ENCODE measurements around the gene CYBC1.
A peak's percentile ranks its signal among the peaks of the same experiment; 100 is the strongest.
"Not testable (repeated sequence)": the region's sequence is repeated elsewhere in the genome, so short reads cannot be mapped to it uniquely, and the experiment has no call there.

CYBC1 gene

DNA sequence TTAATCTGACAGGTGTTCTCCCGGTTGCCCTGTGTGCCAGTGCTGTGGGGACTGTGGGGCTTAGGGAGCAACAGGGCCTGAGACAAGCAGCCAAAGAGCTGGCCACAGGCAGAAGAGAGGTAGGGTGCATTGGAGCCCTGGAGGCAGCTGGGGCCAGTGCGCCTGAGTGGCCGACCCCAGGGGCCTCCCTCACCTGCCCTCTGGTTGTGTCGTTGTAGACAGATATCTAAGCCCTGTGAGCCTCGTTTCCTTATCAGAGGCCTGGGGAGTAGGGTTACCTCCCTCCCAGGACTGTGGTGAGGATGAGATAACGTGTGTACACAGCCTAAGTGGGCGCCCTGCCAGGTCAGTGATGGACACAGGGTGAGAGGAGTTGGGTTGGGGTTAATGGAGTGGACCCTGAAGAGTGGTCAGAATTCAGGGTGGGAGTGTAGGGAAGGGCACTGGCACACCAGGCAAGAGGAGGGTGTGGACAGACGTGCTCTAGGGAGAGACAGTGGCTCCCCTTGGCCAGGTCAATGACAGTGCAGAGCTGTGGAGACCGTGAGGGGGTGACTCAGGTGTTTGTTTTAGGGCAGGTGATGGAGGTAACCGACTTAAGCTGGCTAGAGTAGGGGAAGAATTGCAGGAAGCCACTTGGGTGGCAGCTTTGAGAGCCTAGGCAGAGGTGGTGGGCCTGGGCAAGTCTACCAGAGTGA lies 11.4 kb upstream of the CYBC1 start:
- TF ChIP-seq, protein P1, sequence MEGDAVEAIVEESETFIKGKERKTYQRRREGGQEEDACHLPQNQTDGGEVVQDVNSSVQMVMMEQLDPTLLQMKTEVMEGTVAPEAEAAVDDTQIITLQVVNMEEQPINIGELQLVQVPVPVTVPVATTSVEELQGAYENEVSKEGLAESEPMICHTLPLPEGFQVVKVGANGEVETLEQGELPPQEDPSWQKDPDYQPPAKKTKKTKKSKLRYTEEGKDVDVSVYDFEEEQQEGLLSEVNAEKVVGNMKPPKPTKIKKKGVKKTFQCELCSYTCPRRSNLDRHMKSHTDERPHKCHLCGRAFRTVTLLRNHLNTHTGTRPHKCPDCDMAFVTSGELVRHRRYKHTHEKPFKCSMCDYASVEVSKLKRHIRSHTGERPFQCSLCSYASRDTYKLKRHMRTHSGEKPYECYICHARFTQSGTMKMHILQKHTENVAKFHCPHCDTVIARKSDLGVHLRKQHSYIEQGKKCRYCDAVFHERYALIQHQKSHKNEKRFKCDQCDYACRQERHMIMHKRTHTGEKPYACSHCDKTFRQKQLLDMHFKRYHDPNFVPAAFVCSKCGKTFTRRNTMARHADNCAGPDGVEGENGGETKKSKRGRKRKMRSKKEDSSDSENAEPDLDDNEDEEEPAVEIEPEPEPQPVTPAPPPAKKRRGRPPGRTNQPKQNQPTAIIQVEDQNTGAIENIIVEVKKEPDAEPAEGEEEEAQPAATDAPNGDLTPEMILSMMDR (IDR thresholded peaks at IDR 0.05; ENCODE audit: poor library complexity, severe bottlenecking) = no peak
- no peak overlapping the region for H3K27ac ChIP-seq (ENCODE audit: poor library complexity, severe bottlenecking)
- H3K27me3 ChIP-seq (ENCODE audit: insufficient read depth, poor library complexity, severe bottlenecking) = no peaks in the 10 kb centered on the region
- ATAC-seq (ENCODE audit: low read depth) (no peak), DNase-seq (ENCODE audit: low spot score) (no peak)
- no peaks in the 10 kb centered on the region for H3K9me3 ChIP-seq (ENCODE audit: severe bottlenecking)
- no peak overlapping the region for H3K4me3 ChIP-seq (ENCODE audit: severe bottlenecking)
- H3K36me3 ChIP-seq (ENCODE audit: low read depth) = peaks cover 32% of the 10 kb centered on the region
- peaks cover 11% of the 10 kb centered on the region for H3K4me1 ChIP-seq (ENCODE audit: insufficient read depth, poor library complexity, severe bottlenecking)

DNA sequence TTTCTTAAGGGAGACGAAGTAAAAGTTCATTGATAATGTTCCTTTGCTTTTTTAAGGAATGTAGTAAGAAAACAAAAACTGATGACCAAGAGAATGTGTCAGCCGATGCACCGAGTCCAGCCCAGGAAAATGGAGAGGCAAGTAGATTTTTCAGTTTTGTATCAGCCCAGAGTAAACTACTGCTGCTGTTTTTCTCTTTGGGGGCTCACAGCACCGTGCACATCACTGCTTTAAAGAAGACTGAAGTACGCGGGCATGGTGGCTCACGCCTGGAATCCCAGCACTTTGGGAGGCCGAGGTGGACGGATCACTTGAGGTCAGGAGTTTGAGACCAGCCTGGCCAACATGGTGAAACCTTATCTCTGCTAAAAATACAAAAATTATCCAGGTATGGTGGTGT lies 9.4 kb upstream of the CYBC1 start:
- H3K4me3 ChIP-seq (ENCODE audit: severe bottlenecking); H3K27ac ChIP-seq (ENCODE audit: poor library complexity, severe bottlenecking); DNase-seq (ENCODE audit: low spot score); H3K9me3 ChIP-seq (ENCODE audit: severe bottlenecking); ATAC-seq (ENCODE audit: low read depth); H3K27me3 ChIP-seq (ENCODE audit: insufficient read depth, poor library complexity, severe bottlenecking): not testable (repeated sequence)
- Histone ChIP-seq H3K4me1 (ENCODE audit: insufficient read depth, poor library complexity, severe bottlenecking) (peaks cover 11% of the 10 kb centered on the region), H3K36me3 (ENCODE audit: low read depth) (peaks cover 25% of the 10 kb centered on the region)

DNA sequence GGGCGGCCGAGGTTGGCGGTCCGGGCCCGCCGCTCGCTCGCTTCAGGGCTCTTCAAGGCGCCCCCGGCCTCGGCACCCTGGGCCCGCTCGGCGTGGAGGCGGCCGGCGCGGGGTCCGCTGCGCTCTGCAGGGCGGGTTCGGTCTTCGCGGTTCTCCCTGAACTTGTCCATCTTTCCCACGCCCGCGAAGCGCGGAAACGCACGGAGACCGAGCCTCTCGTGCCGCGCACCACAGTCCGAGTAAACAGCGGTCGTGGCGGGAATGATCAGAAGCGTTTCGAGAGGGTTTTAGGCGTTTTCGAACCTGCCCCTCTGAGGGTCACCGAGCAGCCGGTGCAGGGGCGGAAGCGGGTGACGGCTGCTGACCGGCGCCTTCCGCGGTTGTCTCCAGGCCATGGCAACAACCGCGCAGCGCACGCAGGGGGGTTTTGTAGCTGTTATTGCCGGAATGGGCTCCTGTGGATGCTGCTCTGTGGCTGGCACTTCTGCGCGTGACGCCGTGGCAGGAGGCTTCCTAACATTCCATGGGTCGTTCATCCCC lies 8.4 kb upstream of the CYBC1 start:
- ATAC-seq (ENCODE audit: low read depth) (no peak), DNase-seq (ENCODE audit: low spot score) (peak; percentile 65)
- H3K9me3 ChIP-seq (ENCODE audit: severe bottlenecking) = no peaks in the 10 kb centered on the region
- H3K4me1 ChIP-seq (ENCODE audit: insufficient read depth, poor library complexity, severe bottlenecking) = peaks cover 11% of the 10 kb centered on the region
- TF ChIP-seq, protein P1 (IDR thresholded peaks at IDR 0.05; ENCODE audit: poor library complexity, severe bottlenecking) = no peak
- H3K27me3 ChIP-seq (ENCODE audit: insufficient read depth, poor library complexity, severe bottlenecking) = no peaks in the 10 kb centered on the region
- H3K4me3 ChIP-seq (ENCODE audit: severe bottlenecking) = peak overlapping the region; percentile 88
- peak overlapping the region; percentile 87 for H3K27ac ChIP-seq (ENCODE audit: poor library complexity, severe bottlenecking)
- peaks cover 16% of the 10 kb centered on the region for H3K36me3 ChIP-seq (ENCODE audit: low read depth)

DNA sequence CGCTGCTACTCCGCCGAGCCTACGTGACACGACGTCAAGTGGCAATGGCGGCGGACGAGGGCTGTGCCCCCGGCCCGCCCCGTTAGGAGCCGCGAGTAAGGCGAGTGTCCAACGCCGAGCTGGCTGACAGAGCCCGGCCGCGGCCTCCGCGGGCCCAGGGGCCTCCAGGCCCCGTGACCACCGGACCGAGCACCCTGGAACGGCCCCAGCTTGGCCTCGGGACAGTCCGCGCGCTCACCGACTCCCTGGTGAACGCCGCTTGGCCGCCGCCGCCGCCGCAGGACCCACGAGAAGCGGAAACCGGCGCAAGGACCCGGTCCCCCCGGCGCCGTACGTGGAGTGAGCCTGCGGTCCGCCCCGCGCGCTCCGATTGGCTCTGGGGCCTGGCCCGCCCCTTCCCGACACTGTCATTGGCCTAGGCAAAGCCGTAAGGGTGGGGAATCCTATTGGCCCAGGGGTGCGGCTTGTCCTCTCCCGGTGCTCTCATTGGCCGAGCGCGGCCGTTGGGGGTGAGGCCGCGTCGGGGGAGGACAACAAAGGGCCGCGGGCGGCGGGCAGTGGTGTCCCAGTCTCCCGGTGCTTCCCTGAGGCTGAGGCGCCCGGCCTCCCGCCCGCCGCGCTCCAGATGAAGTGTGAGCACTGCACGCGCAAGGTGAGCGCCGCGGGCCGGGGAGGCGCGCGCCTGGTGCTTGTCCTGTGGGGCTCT lies 7.8 kb upstream of the CYBC1 start, which contains the start of gene NARF:
Gene NARF (plus strand): TSS at position 563 of the 706 bp plus-strand sequence. CDS start 63 bp downstream, at position 626.
- Histone ChIP-seq H3K9me3 (ENCODE audit: severe bottlenecking) (no peaks in the 10 kb centered on the region), H3K36me3 (ENCODE audit: low read depth) (peaks cover 16% of the 10 kb centered on the region)
- TF ChIP-seq, protein P1 (IDR thresholded peaks at IDR 0.05; ENCODE audit: poor library complexity, severe bottlenecking) = no peak

DNA sequence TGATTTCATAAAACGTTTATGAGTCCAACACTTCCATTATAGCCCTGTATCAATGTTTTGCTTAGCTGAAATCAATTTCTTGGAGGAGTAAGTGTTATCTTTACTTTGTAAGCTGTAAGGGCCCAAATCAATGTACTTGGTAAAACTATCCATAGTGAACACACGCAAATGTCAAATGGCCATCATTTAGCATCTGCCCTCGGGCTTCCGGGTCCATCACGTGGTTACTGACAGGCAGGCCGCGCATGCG lies 7.3 kb upstream of the CYBC1 start:
- DNase-seq (ENCODE audit: low spot score) (no peak), ATAC-seq (ENCODE audit: low read depth) (no peak)
- Histone ChIP-seq H3K9me3 (ENCODE audit: severe bottlenecking) (no peaks in the 10 kb centered on the region), H3K4me1 (ENCODE audit: insufficient read depth, poor library complexity, severe bottlenecking) (peaks cover 11% of the 10 kb centered on the region), H3K27me3 (ENCODE audit: insufficient read depth, poor library complexity, severe bottlenecking) (no peaks in the 10 kb centered on the region), H3K27ac (ENCODE audit: poor library complexity, severe bottlenecking) (peak overlapping the region; percentile 87), H3K4me3 (ENCODE audit: severe bottlenecking) (peak overlapping the region; percentile 88), H3K36me3 (ENCODE audit: low read depth) (peaks cover 16% of the 10 kb centered on the region)
- TF ChIP-seq, protein P1 (IDR thresholded peaks at IDR 0.05; ENCODE audit: poor library complexity, severe bottlenecking) = no peak

More for the DNA sequence above, 7.8 kb upstream of the CYBC1 start, which contains the start of gene NARF:
- peaks cover 11% of the 10 kb centered on the region for H3K4me1 ChIP-seq (ENCODE audit: insufficient read depth, poor library complexity, severe bottlenecking)
- DNase-seq (ENCODE audit: low spot score) (peak; percentile 99), ATAC-seq (ENCODE audit: low read depth) (peak; percentile 98)
- H3K27me3 ChIP-seq (ENCODE audit: insufficient read depth, poor library complexity, severe bottlenecking) = no peaks in the 10 kb centered on the region
- peak within 1 kb of the TSS; percentile 87 for H3K27ac ChIP-seq (ENCODE audit: poor library complexity, severe bottlenecking)
- H3K4me3 ChIP-seq (ENCODE audit: severe bottlenecking) = peak within 1 kb of the TSS; percentile 88
